H1 (cell line): Measurements from ENCODE around the gene CREB3L1. TPM values are rescaled to one million over a fixed set of nuclear protein-coding genes. Genes with fewer than 3 reads are reported as not detected.
A peak's percentile ranks its signal among the peaks of the same experiment; 100 is the strongest.

Experiments
- CTCF ChIA-PET: fragments of 300-600 bp; sonication (Branson Sonifier 250); formaldehyde crosslinking; loops from one replicate; lab custom pipeline; 2021; ENCODE audit not compliant: partially characterized antibody; lab: Charles Lee
- POLR2A ChIA-PET: fragments of 300-600 bp; sonication (Branson Sonifier 250); formaldehyde crosslinking; loops from one replicate; lab custom pipeline; 2021; ENCODE audit warnings: inconsistent platforms; ENCODE audit not compliant: partially characterized antibody; lab: Charles Lee
- DNase-seq, 2 experiments: peaks; one replicate each; pipeline versions ENCODE4 v3.0.0 to v3.0.0-alpha.2; 2010 to 2022; ENCODE audit warnings: low spot score in 2 of 2, low read depth in 1 of 2, mixed read lengths in 1 of 2
- FAIRE-seq: peaks from 2 replicates; lab custom pipeline; 2011; peaks lifted over from hg19 to GRCh38; lab: Jason Lieb, UNC
- H2AFZ ChIP-seq: 2 replicates; pipeline ENCODE4 v1.8.1; 2012; ENCODE audit warnings: low read length, inconsistent platforms
- H2AK5ac ChIP-seq: 2 replicates; pipeline ENCODE4 v1.6.1; 2013; ENCODE audit warnings: low read depth, low read length
- H2BK120ac ChIP-seq: replicated peaks from 2 replicates; pipeline ENCODE3; 2013; ENCODE audit warnings: low read depth, low read length, inconsistent platforms
- H2BK12ac ChIP-seq: 2 replicates; pipeline ENCODE4 v1.6.1; 2013; ENCODE audit warnings: low read depth, low read length
- H2BK15ac ChIP-seq: 2 replicates; pipeline ENCODE4 v1.6.1; 2013; ENCODE audit warnings: low read length
- H2BK20ac ChIP-seq: 2 replicates; pipeline ENCODE4 v1.6.1; 2013; ENCODE audit warnings: low read length
- H2BK5ac ChIP-seq: 2 replicates; pipeline ENCODE4 v1.6.1; 2013; ENCODE audit warnings: low read depth, low read length
- H3K14ac ChIP-seq: 2 replicates; pipeline ENCODE4 v1.6.1; 2013; ENCODE audit warnings: inconsistent platforms; ENCODE audit not compliant: insufficient read length
- H3K18ac ChIP-seq: 2 replicates; pipeline ENCODE4 v1.6.1; 2013; ENCODE audit warnings: low read length; ENCODE audit errors: extremely low read depth
- H3K23ac ChIP-seq: 2 replicates; pipeline ENCODE4 v1.6.1; 2013; ENCODE audit warnings: inconsistent platforms; ENCODE audit not compliant: insufficient read length
- H3K23me2 ChIP-seq: 2 replicates; pipeline ENCODE4 v1.6.1; 2013; ENCODE audit warnings: low read depth, low read length
- H3K27ac ChIP-seq: 2 replicates; pipeline ENCODE4 v1.6.1; 2011; ENCODE audit warnings: low read depth, low read length, inconsistent platforms
- H3K27me3 ChIP-seq, 4 experiments: replicated peaks in 1 of 4; 1 replicate in 1 of 4; 2 replicates in 3 of 4; pipeline versions ENCODE4 v1.6.1 to v1.8.1; 2011 to 2013; ENCODE audit warnings: low read length in 3 of 4, mild to moderate bottlenecking in 3 of 4, inconsistent platforms in 2 of 4, mixed read lengths in 2 of 4, moderate library complexity in 1 of 4; ENCODE audit not compliant: control insufficient read depth in 3 of 4, insufficient read depth in 3 of 4; ENCODE audit errors: extremely low read depth in 1 of 4
- H3K36me3 ChIP-seq, 4 experiments: 2 replicates each; pipeline versions ENCODE4 v1.6.1 to v1.8.1; 2011 to 2013; ENCODE audit warnings: mild to moderate bottlenecking in 4 of 4, low read length in 3 of 4, moderate library complexity in 2 of 4, control low read depth in 1 of 4, inconsistent platforms in 1 of 4; ENCODE audit not compliant: insufficient read depth in 4 of 4, control insufficient read depth in 2 of 4
- H3K4ac ChIP-seq: replicated peaks from 2 replicates; pipeline ENCODE3; 2013; ENCODE audit warnings: low read length, low read depth, mixed read lengths, inconsistent platforms; ENCODE audit not compliant: insufficient read length
- H3K4me1 ChIP-seq, 4 experiments: replicated peaks in 1 of 4; 1 replicate in 1 of 4; 2 replicates in 3 of 4; pipeline versions ENCODE4 v1.6.1 to v1.8.1; 2011 to 2013; ENCODE audit warnings: low read length in 3 of 4, inconsistent platforms in 2 of 4, mixed read lengths in 1 of 4; ENCODE audit not compliant: insufficient read depth in 4 of 4, control insufficient read depth in 3 of 4
- H3K4me2 ChIP-seq, 2 experiments: 2 replicates each; pipeline versions ENCODE4 v1.6.1 to v1.8.1; 2011 to 2013; ENCODE audit warnings: low read depth in 2 of 2, low read length in 2 of 2, control low read depth in 1 of 2, inconsistent platforms in 1 of 2, mild to moderate bottlenecking in 1 of 2; ENCODE audit not compliant: insufficient read depth in 1 of 2
- H3K4me3 ChIP-seq, 4 experiments: fragments of 200-600, 300-600 bp in 1 of 4; sonication (generic), shearing (Covaris generic), sonication (Bioruptor Twin) in 1 of 4; 2 replicates each; pipeline versions ENCODE4 v1.5.1 to v1.8.1; 2011 to 2016; ENCODE audit warnings: low read length in 4 of 4, low read depth in 3 of 4, control low read depth in 2 of 4, inconsistent platforms in 2 of 4, mild to moderate bottlenecking in 2 of 4, mixed read lengths in 1 of 4, moderate library complexity in 1 of 4; ENCODE audit not compliant: insufficient read depth in 2 of 4; ENCODE audit errors: extremely low read depth in 1 of 4
- H3K56ac ChIP-seq: replicated peaks from 2 replicates; pipeline ENCODE3; 2013; ENCODE audit warnings: low read depth, mild to moderate bottlenecking, mixed read lengths, low read length, inconsistent platforms; ENCODE audit not compliant: insufficient read length
- H3K79me1 ChIP-seq: 2 replicates; pipeline ENCODE4 v1.6.1; 2013; ENCODE audit warnings: low read depth, low read length, control low read depth
- H3K79me2 ChIP-seq, 2 experiments: 2 replicates each; pipeline versions ENCODE4 v1.6.1 to v1.8.1; 2012 to 2013; ENCODE audit warnings: low read length in 2 of 2, mild to moderate bottlenecking in 2 of 2, inconsistent platforms in 1 of 2; ENCODE audit not compliant: insufficient read depth in 2 of 2, control insufficient read depth in 1 of 2
- H3K9ac ChIP-seq, 4 experiments: replicated peaks in 1 of 4; 1 replicate in 1 of 4; 2 replicates in 3 of 4; pipeline versions ENCODE4 v1.6.1 to v1.8.1; 2011 to 2013; ENCODE audit warnings: low read depth in 3 of 4, low read length in 3 of 4, control low read depth in 2 of 4, mild to moderate bottlenecking in 2 of 4, moderate library complexity in 2 of 4, inconsistent platforms in 1 of 4; ENCODE audit errors: extremely low read depth in 1 of 4
- H3K9me3 ChIP-seq, 2 experiments: 2 replicates each; pipeline versions ENCODE4 v1.6.1 to v1.8.1; 2012 to 2013; ENCODE audit warnings: mild to moderate bottlenecking in 2 of 2, moderate library complexity in 2 of 2, control low read depth in 1 of 2, inconsistent platforms in 1 of 2, low read depth in 1 of 2, low read length in 1 of 2, mixed read lengths in 1 of 2; ENCODE audit not compliant: insufficient read depth in 2 of 2
- H4K20me1 ChIP-seq, 2 experiments: replicated peaks in 1 of 2; 2 replicates each; pipeline versions ENCODE3 to v1.8.1; 2011 to 2013; ENCODE audit warnings: inconsistent platforms in 2 of 2, low read length in 2 of 2, mild to moderate bottlenecking in 1 of 2; ENCODE audit not compliant: insufficient read depth in 2 of 2, control insufficient read depth in 1 of 2
- H4K5ac ChIP-seq: 2 replicates; pipeline ENCODE4 v1.6.1; 2013; ENCODE audit warnings: low read length, low read depth, mixed read lengths, inconsistent platforms; ENCODE audit not compliant: insufficient read length
- H4K8ac ChIP-seq: 2 replicates; pipeline ENCODE4 v1.8.0; 2013; ENCODE audit warnings: mild to moderate bottlenecking, moderate library complexity, low read length, inconsistent platforms; ENCODE audit not compliant: insufficient read depth; ENCODE audit errors: extremely low read depth
- H4K91ac ChIP-seq: replicated peaks from 2 replicates; pipeline ENCODE3; 2013; ENCODE audit warnings: low read length, mixed read lengths, inconsistent platforms; ENCODE audit not compliant: insufficient read length
- ATF3 ChIP-seq: IDR thresholded peaks from 2 replicates; pipeline ENCODE4 v1.6.1; 2011; ENCODE audit warnings: low read depth, mild to moderate bottlenecking, low read length; ENCODE audit not compliant: insufficient read depth
- EZH2 ChIP-seq: fragments of 200-600 bp; sonication (generic); IDR thresholded peaks from 2 replicates; pipeline ENCODE4 v1.7.1; 2012; ENCODE audit warnings: low read depth, mild to moderate bottlenecking, moderate library complexity, low read length, inconsistent platforms; ENCODE audit not compliant: severe bottlenecking
- KDM1A ChIP-seq: fragments of 200-600, 300-600 bp; sonication (generic); IDR thresholded peaks from 2 replicates; pipeline ENCODE4 v1.7.1; 2016; ENCODE audit warnings: mild to moderate bottlenecking, low read length, borderline replicate concordance
- KDM5A ChIP-seq: fragments of 200-600 bp; IDR thresholded peaks from 2 replicates; pipeline ENCODE4 v1.7.1; 2012; ENCODE audit warnings: mild to moderate bottlenecking, low read length, inconsistent platforms, mixed read lengths
- MAFK ChIP-seq: IDR thresholded peaks from 2 replicates; pipeline ENCODE4 v1.6.1; 2012; ENCODE audit warnings: low read depth, mild to moderate bottlenecking, improper control_type of control experiment, low read length
- RBBP5 ChIP-seq: IDR thresholded peaks from 2 replicates; pipeline ENCODE4 v1.7.1; 2012; ENCODE audit warnings: low read depth, mild to moderate bottlenecking, inconsistent platforms, low read length, moderate library complexity, borderline replicate concordance
- RXRA ChIP-seq: IDR thresholded peaks from 2 replicates; pipeline ENCODE4 v1.6.1; 2011; ENCODE audit warnings: low read depth, mild to moderate bottlenecking, low read length, moderate library complexity; ENCODE audit not compliant: insufficient read depth
- TCF12 ChIP-seq: IDR thresholded peaks from 2 replicates; pipeline ENCODE4 v1.6.1; 2011; ENCODE audit warnings: low read depth, mild to moderate bottlenecking, low read length
- TEAD4 ChIP-seq: IDR thresholded peaks from 2 replicates; pipeline ENCODE4 v1.6.1; 2012; ENCODE audit warnings: low read depth, low read length, inconsistent platforms, mixed read lengths
- WGBS, 2 experiments: shearing (Covaris generic) in 1 of 2; methylation state at CpG; one replicate each; pipeline versions ENCODE4 v1.1.6 to v1.1.7; 2013 to 2015; ENCODE audit warnings: low lambda C conversion rate in 2 of 2, mixed read lengths in 2 of 2, inconsistent platforms in 1 of 2, low coverage in 1 of 2, missing lambda C conversion rate in 1 of 2; ENCODE audit not compliant: insufficient replicate concordance in 2 of 2, insufficient coverage in 1 of 2, insufficient read length in 1 of 2; ENCODE audit errors: extremely low coverage in 1 of 2, missing lambda C conversion rate in 1 of 2; 5-methylcytosine and 5-hydroxymethylcytosine counted together
- polyA plus RNA-seq, 7 experiments: library from polyadenylated mRNA; depleted of rRNA in 3 of 7; stranded (reverse) in 5 of 7; unstranded in 2 of 7; fragments of >200 nt in 5 of 7; fragments of 200-250 nt in 2 of 7; gene quantifications; 1 replicate in 5 of 7; 2 replicates in 1 of 7; 4 replicates in 1 of 7; pipeline versions ENCODE4 v1.2.1 to v1.2.3, GENCODE V29; 2011 to 2013; ENCODE audit warnings: missing spikeins in 2 of 7, mixed read lengths in 2 of 7
- total RNA-seq: library from RNA; stranded (reverse); fragmentation: NEBNext Ultra II Directional; extraction: Animal tissue kit (Norgen Biotek cat#: 25700); gene quantifications from 2 replicates; pipeline ENCODE4 v1.2.1, GENCODE V29; 2021

CREB3L1 gene
- total and polyA plus RNA-seq, 2 of the 8 experiments (the other 6 are each of a cell fraction or from before 2014, with no cell fraction given): 4.1 to 12.7 TPM

- Histone ChIP-seq H3K56ac (no peak overlapping the region), H2AK5ac (peak overlapping the region; percentile 83; the same call in 1 of the 2 replicates), H4K5ac (peak overlapping the region; percentile 32), H2BK12ac (peak overlapping the region; percentile 93), H3K79me2 (no peaks in the 10 kb centered on the region), H4K91ac (peak overlapping the region; percentile 37), H3K4me3 (no peak overlapping the region; a peak in 1 of 8 replicates), H3K79me1 (peaks cover 2% of the 10 kb centered on the region; the same call in 1 of the 2 replicates), H3K27ac (peak overlapping the region; percentile 34; the same call in 1 of the 2 replicates), H3K9ac (no peak overlapping the region), H3K36me3 (no peaks in the 10 kb centered on the region), H4K8ac (peak overlapping the region; percentile 84; the same call in 1 of the 2 replicates), H2BK120ac (peak overlapping the region; percentile 80), H3K9me3 (no peaks in the 10 kb centered on the region), H3K27me3 (no peaks in the 10 kb centered on the region), H3K23ac (no peak overlapping the region), H3K4me2 (peak overlapping the region; percentile 37 to 44; a peak in 3 of 4 replicates), H3K4me1 (peaks cover 18 to 41% (median 29%) of the 10 kb centered on the region in 4 experiments), H4K20me1 (no peaks in the 10 kb centered on the region), H2BK20ac (peak overlapping the region; percentile 62), H3K18ac (peak overlapping the region; percentile 85), H3K4ac (peak overlapping the region; percentile 57), H2AFZ (no peak overlapping the region), H2BK5ac (peak overlapping the region; percentile 94; the same call in 1 of the 2 replicates), H2BK15ac (peak overlapping the region; percentile 88; the same call in 1 of the 2 replicates), H3K14ac (no peak overlapping the region), H3K23me2 (peaks cover 1% of the 10 kb centered on the region; the same call in 1 of the 2 replicates)
- DNase-seq (no peak), FAIRE-seq (no peak)
- ChIA-PET POLR2A (interaction anchor here (0.7 to 4.4 kb wide), 11 partner anchors 11 to 368 kb away, joined by 3 to 43 read pairs (median 5); partner anchors contain the start of genes CREB3L1 and LARGE2), CTCF (interaction anchor here (0.7 to 7.7 kb wide), 18 partner anchors 9 to 93 kb away, joined by 3 to 105 read pairs (median 4); partner anchors contain the start of gene CREB3L1)
- 77% methylated on average over 2 of the region's 2 CpGs; no CpG with 5 or more reads in 1 of the 2 experiments for WGBS, 2 experiments
- no peak for TF ChIP-seq ATF3
- TF ChIP-seq RXRA: no peak
- no peak for TF ChIP-seq TEAD4
- TF ChIP-seq MAFK: no peak
- no peak for TF ChIP-seq KDM1A
- TF ChIP-seq KDM5A: no peak
- TF ChIP-seq RBBP5: no peak
- TF ChIP-seq TCF12: no peak
- TF ChIP-seq EZH2: no peak
These were observed 12.5 kb downstream of the CREB3L1 start for GRCh38 chr11:46290011-46290410.
